HUDEP-2 (cell line): Measurements from ENCODE around the gene GPC5.

Experiments used
- DNase-seq, 76 experiments: peaks; one replicate each; lab custom pipeline; 2025; ENCODE audit not compliant: unreplicated experiment in 76 of 76; lab: John Stamatoyannopoulos, UW

GPC5 gene

GRCh38 chr13:92761710-92762109, 1363.3 kb downstream of the GPC5 start:
- DNase-seq, result no peak

GRCh38 chr13:92767468-92767867, 1369.0 kb downstream of the GPC5 start:
- no peak for DNase-seq

- no peak for DNase-seq
Observed at GRCh38 chr13:92768602-92769001, 1370.2 kb downstream of the GPC5 start.

- DNase-seq, result no peak
Observed at GRCh38 chr13:92769046-92769445, 1370.6 kb downstream of the GPC5 start.

GRCh38 chr13:92775658-92776057, 1377.2 kb downstream of the GPC5 start:
- no peak for DNase-seq

GRCh38 chr13:92781965-92782690, 1383.7 kb downstream of the GPC5 start:
- no peak for DNase-seq

GRCh38 chr13:92802776-92803175, 1404.4 kb downstream of the GPC5 start:
- no peak for DNase-seq

GRCh38 chr13:92804346-92804745, 1405.9 kb downstream of the GPC5 start:
- DNase-seq, result no peak

- DNase-seq, result no peak
Observed at GRCh38 chr13:92804926-92805325, 1406.5 kb downstream of the GPC5 start.

- no peak for DNase-seq
Observed at GRCh38 chr13:92805766-92806165, 1407.3 kb downstream of the GPC5 start.

- no peak for DNase-seq
Observed at GRCh38 chr13:92806215-92806614, 1407.8 kb downstream of the GPC5 start.

- no peak for DNase-seq
Observed at GRCh38 chr13:92807353-92807752, 1408.9 kb downstream of the GPC5 start.

GRCh38 chr13:92807966-92808365, 1409.5 kb downstream of the GPC5 start:
- no peak for DNase-seq

- DNase-seq, result no peak
Observed at GRCh38 chr13:92821324-92821723, 1422.9 kb downstream of the GPC5 start.

- DNase-seq, result no peak
Observed at GRCh38 chr13:92823059-92823458, 1424.6 kb downstream of the GPC5 start.

GRCh38 chr13:92825938-92826596, 1427.6 kb downstream of the GPC5 start:
- no peak for DNase-seq

- DNase-seq, result no peak
Observed at GRCh38 chr13:92827503-92827902, 1429.1 kb downstream of the GPC5 start.

GRCh38 chr13:92829930-92830329, 1431.5 kb downstream of the GPC5 start:
- no peak for DNase-seq

GRCh38 chr13:92830821-92831220, 1432.4 kb downstream of the GPC5 start:
- no peak for DNase-seq

GRCh38 chr13:92833071-92833470, 1434.7 kb downstream of the GPC5 start:
- DNase-seq, result no peak

GRCh38 chr13:92836171-92836570, 1437.8 kb downstream of the GPC5 start:
- DNase-seq, result no peak

- DNase-seq, result no peak
Observed at GRCh38 chr13:92838786-92839185, 1440.4 kb downstream of the GPC5 start.
